T-helper 17 cell (primary cell): Measurements from ENCODE around the gene UXT. TPM values are rescaled to one million over a fixed set of nuclear protein-coding genes. Genes with fewer than 3 reads are reported as not detected.

Experiments
- ATAC-seq: fragments of 150-1000 bp; cut with Tn5 transposase; 2 replicates; pipeline ENCODE4 v1.10.0; 2021; ENCODE audit warnings: mild to moderate bottlenecking, moderate library complexity
- DNase-seq, 3 donors: peaks; one replicate each; pipeline versions ENCODE4 v3.0.0 to v3.0.0-alpha.2; 2020 to 2021
- H3K9me3 ChIP-seq: one replicate; pipeline ENCODE4 v1.7.0; 2013; ENCODE audit warnings: low read length, mild to moderate bottlenecking; ENCODE audit not compliant: control insufficient read depth, poor library complexity, severe bottlenecking
- H3K27ac Mint-ChIP-seq: one replicate; pipeline ENCODE4 v1.8.0; 2022; ENCODE audit warnings: mild to moderate bottlenecking, moderate library complexity, mixed read lengths
- H3K27me3 Mint-ChIP-seq: one replicate; pipeline ENCODE4 v1.8.0; 2022; ENCODE audit warnings: mixed read lengths
- H3K36me3 Mint-ChIP-seq: one replicate; pipeline ENCODE4 v1.8.0; 2022; ENCODE audit warnings: low read depth, mixed read lengths
- H3K4me1 Mint-ChIP-seq: one replicate; pipeline ENCODE4 v1.8.0; 2022; ENCODE audit warnings: mild to moderate bottlenecking, mixed read lengths
- H3K4me3 Mint-ChIP-seq: one replicate; pipeline ENCODE4 v1.8.0; 2022; ENCODE audit warnings: mild to moderate bottlenecking, moderate library complexity, mixed read lengths
- total RNA-seq, 4 donors: library from RNA in 2 of 4; stranded (reverse) in 2 of 4; gene quantifications; one replicate each; pipeline ENCODE4 v1.2.3 and lab custom pipeline; 2022 to 2026

Gene UXT
- total RNA-seq, 2 donors from 2014 or later: 164 to 185 TPM

DNA sequence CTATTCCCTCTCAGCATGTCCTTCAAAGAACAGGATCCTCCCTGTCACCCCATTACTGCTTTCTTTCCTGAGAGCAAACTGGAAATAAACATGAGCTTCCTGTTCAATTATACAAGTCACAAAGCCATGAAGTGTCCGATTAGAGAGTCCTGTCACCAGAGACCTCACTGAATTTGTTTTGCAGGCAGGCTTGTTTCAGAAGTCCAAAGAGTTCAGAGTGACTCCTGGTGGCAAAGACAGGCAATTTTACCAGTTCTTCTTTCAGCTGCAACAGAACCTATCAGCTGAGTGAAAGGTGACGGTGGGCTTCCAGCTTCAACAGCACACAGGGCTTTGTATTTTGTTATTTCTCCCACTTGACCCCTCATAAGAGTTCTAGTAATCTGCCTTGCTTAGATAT, 15.1 kb downstream of the UXT start:
- Mint-ChIP-seq H3K36me3 (peaks cover 6% of the 10 kb centered on the region), H3K4me3 (no peak overlapping the region), H3K27ac (peak overlapping the region; percentile 73), H3K27me3 (no peaks in the 10 kb centered on the region), H3K4me1 (peaks cover 25% of the 10 kb centered on the region)
- DNase-seq: no peak
- H3K9me3 ChIP-seq: no peaks in the 10 kb centered on the region
- ATAC-seq: no peak

DNA sequence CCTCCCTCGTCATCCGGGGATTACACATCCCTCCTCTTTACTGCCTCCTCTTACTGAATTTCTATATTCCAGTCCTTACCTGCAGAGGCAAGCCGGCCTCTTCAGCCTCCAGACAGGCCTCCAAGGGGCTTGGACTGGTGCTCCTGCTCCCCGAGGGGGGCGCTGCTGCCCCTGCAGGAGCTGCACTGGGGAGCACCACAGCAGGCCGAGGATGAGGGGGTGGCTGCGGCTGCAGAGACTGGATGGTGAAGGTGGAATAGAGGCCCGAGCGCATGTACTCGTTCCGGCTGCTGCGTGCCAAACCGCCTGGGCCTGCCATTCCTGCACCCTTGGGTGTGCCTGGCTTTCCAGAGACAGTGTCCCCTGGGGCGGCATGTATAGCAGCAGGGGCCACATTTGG, 20.2 kb downstream of the UXT start:
- H3K27me3 Mint-ChIP-seq: no peaks in the 10 kb centered on the region
- no peak overlapping the region for H3K4me3 Mint-ChIP-seq
- H3K4me1 Mint-ChIP-seq: peaks cover 14% of the 10 kb centered on the region
- no peak overlapping the region for H3K27ac Mint-ChIP-seq
- peaks cover 3% of the 10 kb centered on the region for H3K36me3 Mint-ChIP-seq
- ATAC-seq (no peak), DNase-seq (no peak)
- no peaks in the 10 kb centered on the region for H3K9me3 ChIP-seq

- Mint-ChIP-seq H3K27me3 (no peaks in the 10 kb centered on the region), H3K27ac (peak overlapping the region; percentile 54), H3K4me3 (peak overlapping the region; percentile 87), H3K36me3 (peaks cover 3% of the 10 kb centered on the region), H3K4me1 (peaks cover 14% of the 10 kb centered on the region)
- DNase-seq (no peak), ATAC-seq (peak; percentile 96)
- H3K9me3 ChIP-seq: no peaks in the 10 kb centered on the region
Observed at GRCh38 chrX:47637546-47638195, 21.3 kb downstream of the UXT start.

DNA sequence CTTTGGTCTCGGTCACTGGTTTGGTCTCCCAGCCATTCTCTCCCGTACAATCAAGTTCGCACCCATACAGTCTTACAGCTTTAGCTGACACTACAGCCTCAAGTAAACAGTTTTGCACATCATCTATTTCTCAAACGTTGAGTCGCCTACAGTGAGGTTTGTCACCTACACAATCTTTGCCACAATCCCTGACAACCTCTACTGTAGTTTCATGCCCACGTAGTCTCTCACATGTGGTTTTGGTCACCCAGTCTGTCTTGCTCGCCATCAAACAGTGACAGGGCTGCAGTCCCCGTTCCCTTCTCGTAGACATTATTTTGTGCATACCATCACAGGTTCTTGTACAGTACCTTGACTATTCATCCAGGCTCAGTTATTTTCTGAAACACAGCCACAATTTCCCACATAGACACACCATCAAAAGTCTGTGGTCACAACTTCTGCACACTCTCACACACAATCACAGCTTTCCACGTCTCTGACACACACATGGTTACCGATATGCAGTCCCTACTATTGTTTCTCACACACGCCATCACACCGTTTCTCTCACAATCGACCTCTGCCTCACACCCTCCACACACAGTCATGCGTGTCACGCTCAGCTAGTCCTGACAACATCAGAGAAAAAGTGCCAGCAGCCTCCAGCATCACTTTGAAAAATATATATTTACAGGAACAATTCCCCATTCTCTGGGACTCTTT, 24.0 kb downstream of the UXT start:
- no peaks in the 10 kb centered on the region for H3K9me3 ChIP-seq

DNA sequence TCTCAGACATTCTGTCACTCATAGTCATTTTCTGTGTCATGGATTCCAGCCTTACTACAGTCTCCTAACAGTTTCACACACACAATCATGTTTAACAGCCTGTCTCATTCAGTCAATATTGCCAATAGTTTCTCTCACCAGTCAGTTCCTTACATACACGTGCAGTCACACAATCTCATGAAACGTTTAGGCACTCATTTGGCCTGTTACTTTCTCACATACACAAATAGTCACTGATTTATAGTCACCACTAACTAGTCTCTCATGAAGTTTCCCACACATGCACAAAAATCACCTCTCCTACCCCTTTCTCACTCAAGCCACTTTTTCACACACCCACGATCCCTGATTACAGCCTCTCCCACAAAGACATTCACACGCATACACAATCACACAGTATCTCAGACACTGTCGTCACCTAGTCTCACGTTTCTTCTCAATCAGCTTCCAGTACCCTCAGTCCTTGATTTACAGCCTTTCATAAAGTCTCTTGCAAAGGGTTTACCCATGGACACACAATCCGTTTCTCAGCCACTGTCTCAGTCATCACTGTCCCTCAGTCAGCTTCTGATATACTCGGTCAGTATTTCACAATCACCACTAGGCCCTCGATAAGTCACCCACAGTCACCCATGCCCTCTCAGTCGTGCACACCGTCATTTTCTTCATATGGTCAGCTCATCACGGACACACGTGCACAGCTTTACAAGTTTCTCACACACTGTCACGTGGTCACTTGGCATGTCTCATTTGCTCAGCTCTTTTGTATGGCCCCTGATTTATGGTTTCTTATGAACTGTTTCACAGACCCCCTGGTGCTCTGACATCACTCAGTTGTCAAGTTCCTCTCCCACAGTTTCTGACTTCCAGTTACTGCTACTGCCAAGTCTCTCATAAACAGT, 25.0 kb downstream of the UXT start:
- DNase-seq (no peak), ATAC-seq (no peak)
- no peak overlapping the region for H3K4me3 Mint-ChIP-seq
- no peak overlapping the region for H3K27ac Mint-ChIP-seq
- H3K36me3 Mint-ChIP-seq: no peaks in the 10 kb centered on the region
- H3K4me1 Mint-ChIP-seq: peaks cover 18% of the 10 kb centered on the region
- no peaks in the 10 kb centered on the region for H3K27me3 Mint-ChIP-seq
- H3K9me3 ChIP-seq: no peaks in the 10 kb centered on the region

More for the DNA sequence above, 24.0 kb downstream of the UXT start:
- DNase-seq (no peak), ATAC-seq (no peak)
- Mint-ChIP-seq H3K4me3 (no peak overlapping the region), H3K4me1 (peaks cover 17% of the 10 kb centered on the region), H3K27me3 (no peaks in the 10 kb centered on the region), H3K27ac (no peak overlapping the region), H3K36me3 (peaks cover 3% of the 10 kb centered on the region)

DNA sequence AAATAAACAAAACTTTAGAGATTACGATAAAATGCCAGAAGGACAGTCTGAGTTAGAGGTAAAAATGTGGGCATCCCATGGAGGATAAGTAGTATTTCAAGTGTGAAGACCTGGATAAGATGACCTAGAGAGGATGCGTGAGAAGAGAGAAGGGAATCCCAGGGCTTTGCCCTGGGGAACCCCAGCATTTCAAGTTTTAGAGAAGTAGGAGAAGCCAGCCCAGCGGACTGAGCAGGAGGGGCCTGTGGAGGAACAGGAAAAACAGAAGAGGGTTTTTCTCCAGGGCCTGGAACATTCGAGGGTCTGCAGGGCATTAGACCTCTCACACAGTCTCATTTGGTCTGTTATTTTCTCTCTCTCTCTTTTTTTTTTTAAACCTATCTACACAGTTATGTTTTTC, 26.3 kb downstream of the UXT start:
- Mint-ChIP-seq H3K27me3 (no peaks in the 10 kb centered on the region), H3K27ac (no peak overlapping the region), H3K4me1 (peaks cover 21% of the 10 kb centered on the region), H3K4me3 (no peak overlapping the region), H3K36me3 (no peaks in the 10 kb centered on the region)
- DNase-seq: no peak
- ATAC-seq: no peak
- H3K9me3 ChIP-seq: no peaks in the 10 kb centered on the region

DNA sequence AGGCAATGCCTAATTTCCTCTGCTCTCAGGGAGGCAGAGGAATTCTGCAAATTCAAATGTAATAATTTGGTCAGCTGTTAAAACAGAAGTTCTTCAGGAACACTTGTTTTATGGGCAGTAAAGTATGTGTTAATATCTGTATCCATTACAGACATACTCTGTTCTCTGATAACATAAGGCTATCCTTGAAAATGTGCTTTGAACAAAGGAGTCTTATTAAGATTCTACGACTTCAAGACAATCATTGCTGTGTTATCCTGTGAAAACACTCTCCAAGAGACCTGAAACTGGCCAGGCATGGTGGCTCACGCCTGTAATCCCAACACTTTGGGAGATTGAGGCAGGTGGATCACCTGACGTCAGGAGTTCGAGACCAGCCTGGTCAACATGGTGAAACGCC, 27.3 kb downstream of the UXT start:
- ATAC-seq (no peak), DNase-seq (no peak)
- Mint-ChIP-seq H3K27me3 (no peaks in the 10 kb centered on the region), H3K4me3 (no peak overlapping the region), H3K36me3 (no peaks in the 10 kb centered on the region), H3K27ac (no peak overlapping the region), H3K4me1 (peaks cover 17% of the 10 kb centered on the region)
- H3K9me3 ChIP-seq: no peaks in the 10 kb centered on the region

- Mint-ChIP-seq H3K27me3 (no peaks in the 10 kb centered on the region), H3K36me3 (no peaks in the 10 kb centered on the region), H3K27ac (peak within 1 kb of the TSS; percentile 82), H3K4me3 (peak within 1 kb of the TSS; percentile 86), H3K4me1 (peaks cover 18% of the 10 kb centered on the region)
- DNase-seq: no peak
- no peaks in the 10 kb centered on the region for H3K9me3 ChIP-seq
- peak; percentile 65 for ATAC-seq
Observed at GRCh38 chrX:47629419-47630200, 29.4 kb downstream of the UXT start, which contains the start of gene CFP. Gene CFP, minus strand, starts transcription at chrX:47629930. Its CDS starts 86 bp downstream, at chrX:47629844.

DNA sequence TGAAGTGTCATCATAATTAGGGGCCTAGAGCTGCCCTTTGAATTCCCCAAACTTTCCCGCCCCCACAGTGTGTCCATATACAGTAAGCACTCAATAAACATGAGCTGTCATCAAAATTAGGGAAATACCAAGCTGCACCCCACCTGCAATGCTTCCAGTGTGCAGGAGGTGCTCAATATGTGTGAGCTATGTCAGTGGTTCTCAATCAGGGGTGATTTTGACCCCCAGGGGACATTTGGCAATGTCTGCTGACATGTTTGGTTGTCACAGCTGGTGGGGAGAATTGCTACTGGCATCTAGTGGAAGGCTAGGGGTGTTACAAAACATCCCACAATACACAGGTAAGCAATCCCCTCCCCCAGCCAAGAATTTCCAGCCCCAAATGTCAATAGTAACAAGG, 30.0 kb downstream of the UXT start:
- H3K36me3 Mint-ChIP-seq: no peaks in the 10 kb centered on the region
- peak; percentile 68 for ATAC-seq
- H3K27ac Mint-ChIP-seq: peak overlapping the region; percentile 54
- H3K27me3 Mint-ChIP-seq: no peaks in the 10 kb centered on the region
- DNase-seq: no peak
- H3K4me1 Mint-ChIP-seq: peaks cover 20% of the 10 kb centered on the region
- H3K9me3 ChIP-seq: no peaks in the 10 kb centered on the region
- peak overlapping the region; percentile 86 for H3K4me3 Mint-ChIP-seq

- H3K4me3 Mint-ChIP-seq: peak overlapping the region; percentile 19
- no peaks in the 10 kb centered on the region for H3K9me3 ChIP-seq
- peaks cover 22% of the 10 kb centered on the region for H3K4me1 Mint-ChIP-seq
- H3K27me3 Mint-ChIP-seq: no peaks in the 10 kb centered on the region
- no peak for DNase-seq
- no peak overlapping the region for H3K27ac Mint-ChIP-seq
- H3K36me3 Mint-ChIP-seq: no peaks in the 10 kb centered on the region
- ATAC-seq: no peak
Observed at GRCh38 chrX:47625365-47625764, 33.6 kb downstream of the UXT start.

GRCh38 chrX:47623540-47624027, 35.4 kb downstream of the UXT start:
- peak overlapping the region; percentile 76 for H3K4me3 Mint-ChIP-seq
- peak; percentile 53 for ATAC-seq
- H3K27ac Mint-ChIP-seq: no peak overlapping the region

DNA sequence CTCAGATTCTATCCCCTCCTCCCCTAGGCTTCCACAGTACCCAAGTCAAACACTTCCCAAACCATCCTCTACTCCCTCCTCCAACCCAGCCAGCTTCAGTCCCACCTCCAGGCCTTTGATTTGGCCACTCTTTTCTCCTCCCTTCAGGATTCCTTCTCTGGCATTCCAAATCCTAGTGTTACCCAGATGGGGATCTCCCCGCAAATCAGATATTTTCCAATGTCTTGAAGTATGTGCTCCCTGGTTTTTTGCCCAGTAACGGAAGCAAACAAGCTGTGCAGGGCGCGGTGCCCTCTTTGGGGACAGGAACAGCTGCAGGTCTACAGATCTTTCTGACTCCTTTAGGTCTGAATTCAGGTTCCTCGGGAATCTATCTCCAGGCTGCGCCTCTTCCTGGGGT, 37.1 kb downstream of the UXT start:
- Mint-ChIP-seq H3K27me3 (no peaks in the 10 kb centered on the region), H3K4me3 (peak overlapping the region; percentile 26), H3K36me3 (no peaks in the 10 kb centered on the region), H3K27ac (no peak overlapping the region), H3K4me1 (peaks cover 6% of the 10 kb centered on the region)
- ATAC-seq: no peak
- DNase-seq: no peak
- H3K9me3 ChIP-seq: no peaks in the 10 kb centered on the region

More at GRCh38 chrX:47623540-47624027, 35.4 kb downstream of the UXT start:
- Mint-ChIP-seq H3K27me3 (no peaks in the 10 kb centered on the region), H3K4me1 (peaks cover 10% of the 10 kb centered on the region), H3K36me3 (no peaks in the 10 kb centered on the region)
- peak in 1 of 3 donors; percentile 11 for DNase-seq
- no peaks in the 10 kb centered on the region for H3K9me3 ChIP-seq
